ENCODE data around the gene STK38. TPM values are rescaled to one million over a fixed set of nuclear protein-coding genes. Genes with fewer than 3 reads are reported as not detected.

The STK38 gene
- total RNA-seq, 2 donors from 2014 or later: 16.1 to 17.6 TPM

GRCh38 chr6:36479256-36479655, 68.0 kb downstream of the STK38 start:
- Histone ChIP-seq H3K9me3 (no peaks in the 10 kb centered on the region), H3K36me3 (peaks cover 32% of the 10 kb centered on the region), H3K27me3 (no peaks in the 10 kb centered on the region), H3K27ac (no peak overlapping the region), H3K4me1 (no peaks in the 10 kb centered on the region), H3K4me3 (no peak overlapping the region)
- no peak for TF ChIP-seq CTCF (IDR thresholded peaks at IDR 0.05)
- no peak for DNase-seq (ENCODE audit: low spot score)

- no peak overlapping the region for H3K27ac ChIP-seq
- no peaks in the 10 kb centered on the region for H3K4me1 ChIP-seq
- no peaks in the 10 kb centered on the region for H3K27me3 ChIP-seq
- H3K9me3 ChIP-seq: no peaks in the 10 kb centered on the region
- DNase-seq (ENCODE audit: low spot score): no peak
- no peak for TF ChIP-seq CTCF (IDR thresholded peaks at IDR 0.05)
- H3K4me3 ChIP-seq: no peak overlapping the region
- peaks cover 38% of the 10 kb centered on the region for H3K36me3 ChIP-seq
Observed at GRCh38 chr6:36478051-36478526, 69.2 kb downstream of the STK38 start.

- Histone ChIP-seq H3K36me3 (peaks cover 28% of the 10 kb centered on the region), H3K27me3 (no peaks in the 10 kb centered on the region), H3K9me3 (no peaks in the 10 kb centered on the region), H3K4me1 (no peaks in the 10 kb centered on the region), H3K27ac (no peak overlapping the region), H3K4me3 (no peak overlapping the region)
- no peak for DNase-seq (ENCODE audit: low spot score)
- TF ChIP-seq CTCF (IDR thresholded peaks at IDR 0.05): no peak
Observed at GRCh38 chr6:36469946-36470345, 77.3 kb downstream of the STK38 start.

GRCh38 chr6:36469148-36469661, 78.1 kb downstream of the STK38 start:
- DNase-seq (ENCODE audit: low spot score): no peak
- TF ChIP-seq CTCF (IDR thresholded peaks at IDR 0.05): no peak
- H3K36me3 ChIP-seq: peaks cover 24% of the 10 kb centered on the region
- H3K4me3 ChIP-seq: no peak overlapping the region
- H3K4me1 ChIP-seq: peaks cover 0 to 3% of the 10 kb centered on the region in 2 donors
- H3K27me3 ChIP-seq: no peaks in the 10 kb centered on the region
- H3K27ac ChIP-seq: no peak overlapping the region
- no peaks in the 10 kb centered on the region for H3K9me3 ChIP-seq

GRCh38 chr6:36467625-36468024, 79.7 kb downstream of the STK38 start:
- peaks cover 15% of the 10 kb centered on the region for H3K36me3 ChIP-seq
- no peak for TF ChIP-seq CTCF (IDR thresholded peaks at IDR 0.05)
- peaks cover 0 to 17% of the 10 kb centered on the region in 2 donors for H3K4me1 ChIP-seq
- DNase-seq (ENCODE audit: low spot score): no peak
- no peak overlapping the region for H3K27ac ChIP-seq
- no peaks in the 10 kb centered on the region for H3K27me3 ChIP-seq
- H3K4me3 ChIP-seq: no peak overlapping the region
- no peaks in the 10 kb centered on the region for H3K9me3 ChIP-seq

GRCh38 chr6:36464233-36464632, 83.0 kb downstream of the STK38 start:
- no peak for TF ChIP-seq CTCF (IDR thresholded peaks at IDR 0.05)
- DNase-seq (ENCODE audit: low spot score): no peak
- Histone ChIP-seq H3K27me3 (no peaks in the 10 kb centered on the region), H3K36me3 (no peaks in the 10 kb centered on the region), H3K4me1 (peaks cover 0 to 34% of the 10 kb centered on the region in 2 donors), H3K4me3 (no peak overlapping the region), H3K9me3 (no peaks in the 10 kb centered on the region), H3K27ac (no peak overlapping the region)
